Caco-2 (cell line): Measurements from ENCODE around the gene CAMTA2. TPM values are rescaled to one million over a fixed set of nuclear protein-coding genes. Genes with fewer than 3 reads are reported as not detected.

Experiments
- BruUV-seq: library from RNA; stranded (reverse); fragments of 400-500 nt; replicated peaks from 2 replicates; lab custom pipeline; 2021; lab: Mats Ljungman, UMichigan
- CTCF ChIA-PET: fragments of 300-600 bp; sonication (Branson Sonifier 250); formaldehyde crosslinking; loops from one replicate; lab custom pipeline; 2022; ENCODE audit warnings: antibody characterized with exemption; lab: Charles Lee
- POLR2A ChIA-PET: fragments of 300-600 bp; sonication (Branson Sonifier 250); formaldehyde crosslinking; loops from one replicate; lab custom pipeline; 2022; ENCODE audit warnings: antibody characterized with exemption; lab: Charles Lee
- DNase-seq, 2 experiments: peaks; one replicate each; pipeline versions ENCODE4 v3.0.0 to v3.0.0-alpha.2; 2020 to 2022
- H3K27me3 ChIP-seq: replicated peaks from 2 replicates; pipeline ENCODE4 v1.6.0; 2011; ENCODE audit warnings: low read length; ENCODE audit not compliant: control insufficient read depth, insufficient read depth
- H3K36me3 ChIP-seq: 2 replicates; pipeline ENCODE4 v1.5.1; 2011; ENCODE audit warnings: low read length; ENCODE audit not compliant: control insufficient read depth, insufficient read depth
- H3K4me1 ChIP-seq: fragments of 250-450 bp; sonication (Bioruptor Pico); 2 replicates; pipeline ENCODE4 v1.5.1; 2020; ENCODE audit warnings: mild to moderate bottlenecking
- H3K4me3 ChIP-seq: 2 replicates; pipeline ENCODE4 v1.5.1; 2011; ENCODE audit warnings: low read depth, mild to moderate bottlenecking, control low read depth, low read length
- H3K9me3 ChIP-seq: fragments of 250-450 bp; sonication (Bioruptor Pico); 2 replicates; pipeline ENCODE4 v1.5.1; 2020; ENCODE audit warnings: mild to moderate bottlenecking, moderate library complexity
- H3K27ac Mint-ChIP-seq: one replicate; pipeline ENCODE4 v1.8.0; 2022; ENCODE audit warnings: mixed read lengths; ENCODE audit not compliant: unreplicated experiment
- H3K27me3 Mint-ChIP-seq: one replicate; pipeline ENCODE4 v1.8.0; 2022; ENCODE audit warnings: mixed read lengths; ENCODE audit not compliant: insufficient read depth, unreplicated experiment
- H3K36me3 Mint-ChIP-seq: one replicate; pipeline ENCODE4 v1.8.0; 2022; ENCODE audit warnings: mild to moderate bottlenecking, mixed read lengths; ENCODE audit not compliant: insufficient read depth, unreplicated experiment
- H3K4me1 Mint-ChIP-seq: one replicate; pipeline ENCODE4 v1.8.0; 2022; ENCODE audit warnings: low read depth, mixed read lengths; ENCODE audit not compliant: unreplicated experiment
- H3K4me3 Mint-ChIP-seq: one replicate; pipeline ENCODE4 v1.8.0; 2022; ENCODE audit warnings: mild to moderate bottlenecking, moderate library complexity, mixed read lengths; ENCODE audit not compliant: unreplicated experiment
- H3K9me3 Mint-ChIP-seq: one replicate; pipeline ENCODE4 v1.8.0; 2022; ENCODE audit warnings: mixed read lengths; ENCODE audit not compliant: unreplicated experiment
- intact Hi-C: fragments of 100-400 bp; cut with micrococcal nuclease; formaldehyde crosslinking; loops from one replicate; pipeline ENCODE4 v1.10.0; 2022; ENCODE audit not compliant: unreplicated experiment
- microRNA-seq: library from miRNA; unstranded; fragments of <30 nt; microRNA quantifications from one replicate; pipeline ENCODE4 v1.2.0, GENCODE V29; 2022
- total RNA-seq: library from RNA; stranded (reverse); gene quantifications from 2 replicates; pipeline ENCODE4 v1.2.3, GENCODE V29; 2022
- TF ChIP-seq, protein P1 (sequence below), 2 experiments: fragments of 200-600 bp in 1 of 2; IDR thresholded peaks; 1 replicate in 1 of 2; 2 replicates in 1 of 2; pipeline versions ENCODE4 v1.5.1 to v1.8.0; 2011 to 2022; ENCODE audit warnings: antibody characterized with exemption in 1 of 2, control low read depth in 1 of 2, inconsistent platforms in 1 of 2, low read depth in 1 of 2, low read length in 1 of 2, mild to moderate bottlenecking in 1 of 2, moderate library complexity in 1 of 2; ENCODE audit not compliant: insufficient read depth in 1 of 2, severe bottlenecking in 1 of 2, unreplicated experiment in 1 of 2

Gene CAMTA2
- total RNA-seq, 1 experiment from 2014 or later, result 18.8 TPM

DNA sequence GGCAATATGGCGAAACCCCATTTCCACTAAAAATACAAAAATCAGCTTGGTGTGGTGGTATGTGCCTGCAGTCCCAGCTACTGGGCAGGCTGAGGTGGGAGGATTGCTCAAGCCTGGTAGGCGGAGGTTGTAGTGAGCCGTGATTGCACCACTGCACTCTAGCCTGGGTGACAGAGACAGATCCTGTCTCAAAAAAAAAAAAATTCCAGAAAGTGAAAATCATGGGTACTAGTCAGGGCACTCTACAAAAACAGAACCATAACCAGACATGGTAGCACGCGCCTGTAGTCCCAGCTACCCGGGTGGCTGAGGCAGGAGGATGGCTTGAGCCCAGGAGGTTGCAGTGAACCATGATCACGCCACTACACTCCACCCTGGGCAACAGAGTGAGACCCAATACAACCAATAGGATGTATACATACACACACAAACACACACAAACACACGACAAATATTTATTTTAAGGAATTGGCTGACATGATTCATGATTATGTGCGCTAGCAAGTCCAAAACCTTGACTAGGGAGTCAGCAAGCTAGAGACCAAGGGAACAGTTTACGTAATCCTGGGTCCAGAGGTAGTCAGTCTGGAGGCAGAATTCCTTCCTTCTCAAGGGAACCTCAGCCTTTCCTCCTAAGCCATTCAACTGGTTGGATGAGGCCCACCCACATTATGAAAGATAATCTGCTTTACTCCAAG is 67.0 kb downstream of the CAMTA2 start:
- peak in 1 of 2 experiments; percentile 25 for DNase-seq
- no peaks in the 10 kb centered on the region for H3K36me3 Mint-ChIP-seq
- H3K4me3 Mint-ChIP-seq, result no peak overlapping the region
- H3K4me1 Mint-ChIP-seq, result no peaks in the 10 kb centered on the region
- BruUV-seq, result no TSS peak
- ChIA-PET CTCF (no interaction called here), POLR2A (no interaction called here)
- TF ChIP-seq, protein P1, sequence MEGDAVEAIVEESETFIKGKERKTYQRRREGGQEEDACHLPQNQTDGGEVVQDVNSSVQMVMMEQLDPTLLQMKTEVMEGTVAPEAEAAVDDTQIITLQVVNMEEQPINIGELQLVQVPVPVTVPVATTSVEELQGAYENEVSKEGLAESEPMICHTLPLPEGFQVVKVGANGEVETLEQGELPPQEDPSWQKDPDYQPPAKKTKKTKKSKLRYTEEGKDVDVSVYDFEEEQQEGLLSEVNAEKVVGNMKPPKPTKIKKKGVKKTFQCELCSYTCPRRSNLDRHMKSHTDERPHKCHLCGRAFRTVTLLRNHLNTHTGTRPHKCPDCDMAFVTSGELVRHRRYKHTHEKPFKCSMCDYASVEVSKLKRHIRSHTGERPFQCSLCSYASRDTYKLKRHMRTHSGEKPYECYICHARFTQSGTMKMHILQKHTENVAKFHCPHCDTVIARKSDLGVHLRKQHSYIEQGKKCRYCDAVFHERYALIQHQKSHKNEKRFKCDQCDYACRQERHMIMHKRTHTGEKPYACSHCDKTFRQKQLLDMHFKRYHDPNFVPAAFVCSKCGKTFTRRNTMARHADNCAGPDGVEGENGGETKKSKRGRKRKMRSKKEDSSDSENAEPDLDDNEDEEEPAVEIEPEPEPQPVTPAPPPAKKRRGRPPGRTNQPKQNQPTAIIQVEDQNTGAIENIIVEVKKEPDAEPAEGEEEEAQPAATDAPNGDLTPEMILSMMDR (IDR thresholded peaks at IDR 0.05; ENCODE audit: insufficient read depth in 1 of 2, low read depth in 1 of 2, low read length in 1 of 2, severe bottlenecking in 1 of 2, unreplicated experiment in 1 of 2), result no peak
- Histone ChIP-seq H3K27me3 (no peaks in the 10 kb centered on the region), H3K36me3 (no peaks in the 10 kb centered on the region), H3K4me3 (no peak overlapping the region), H3K9me3 (no peaks in the 10 kb centered on the region), H3K4me1 (no peaks in the 10 kb centered on the region)
- intact Hi-C loops, result no loop called here
- no peak overlapping the region for H3K27ac Mint-ChIP-seq
- no peaks in the 10 kb centered on the region for H3K27me3 Mint-ChIP-seq
- H3K9me3 Mint-ChIP-seq, result no peaks in the 10 kb centered on the region

DNA sequence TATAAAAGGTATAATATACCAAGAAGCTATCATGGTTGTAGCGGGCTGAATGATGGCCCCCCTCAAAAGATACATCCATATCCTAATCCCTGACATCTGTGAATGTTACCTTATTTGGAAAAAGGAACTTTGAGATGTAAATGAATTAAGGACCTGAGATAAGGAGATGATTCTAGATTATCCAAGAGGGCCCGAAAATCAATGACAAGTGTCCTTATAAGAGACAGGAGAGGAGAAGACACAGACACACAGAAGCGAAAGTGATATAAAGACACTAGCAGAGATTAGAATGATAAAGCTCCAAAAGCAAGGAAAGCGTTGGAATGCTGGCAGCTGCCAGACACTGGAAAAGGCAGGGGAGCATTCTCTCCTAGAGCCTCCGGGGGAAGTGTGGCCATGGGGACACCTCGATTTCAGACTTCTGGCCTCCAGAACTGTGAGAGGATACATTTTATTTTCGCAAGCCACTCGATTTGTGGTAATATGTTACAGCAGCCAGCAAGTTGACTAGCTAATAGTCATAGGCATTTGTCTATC is 67.9 kb downstream of the CAMTA2 start:
- H3K4me1 ChIP-seq, result no peaks in the 10 kb centered on the region
- H3K36me3 ChIP-seq, result no peaks in the 10 kb centered on the region
- no peak for DNase-seq
- H3K4me3 Mint-ChIP-seq, result no peak overlapping the region
- no peaks in the 10 kb centered on the region for H3K36me3 Mint-ChIP-seq
- no peaks in the 10 kb centered on the region for H3K4me1 Mint-ChIP-seq
- no peak overlapping the region for H3K4me3 ChIP-seq
- no peaks in the 10 kb centered on the region for H3K9me3 ChIP-seq
- H3K27ac Mint-ChIP-seq, result no peak overlapping the region
- CTCF ChIA-PET, result no interaction called here
- TF ChIP-seq, protein P1 (IDR thresholded peaks at IDR 0.05; ENCODE audit: insufficient read depth in 1 of 2, low read depth in 1 of 2, low read length in 1 of 2, severe bottlenecking in 1 of 2, unreplicated experiment in 1 of 2), result no peak
- H3K27me3 Mint-ChIP-seq, result no peaks in the 10 kb centered on the region
- H3K27me3 ChIP-seq, result no peaks in the 10 kb centered on the region
- POLR2A ChIA-PET, result no interaction called here
- no TSS peak for BruUV-seq
- intact Hi-C loops, result no loop called here
- H3K9me3 Mint-ChIP-seq, result no peaks in the 10 kb centered on the region

Small RNAs within 50 kb of the gene (microRNA-seq; reads per million reads assigned to microRNA genes)
- gene MIR6864 (not detected), gene MIR6865 (not detected)

Other genes with a start within 250 kb of the CAMTA2 start
- 2.2 and 3.5 TPM in 2 replicates for gene ZMYND15, start 247.8 kb downstream of the CAMTA2 start, total RNA-seq
- gene CXCL16, start 247.7 kb downstream of the CAMTA2 start, total RNA-seq, result 44.8 and 55.3 TPM in 2 replicates
- 9.9 and 12.1 TPM in 2 replicates for gene TM4SF5, start 215.8 kb downstream of the CAMTA2 start, total RNA-seq
- gene VMO1, start 201.3 kb downstream of the CAMTA2 start, total RNA-seq, result 0.54 TPM in 1 of 2 replicates, not detected in the other
- 11.8 and 15.6 TPM in 2 replicates for gene GLTPD2, start 198.7 kb downstream of the CAMTA2 start, total RNA-seq
- 133 and 136 TPM in 2 replicates for gene PSMB6, start 191.5 kb downstream of the CAMTA2 start, total RNA-seq
- gene PLD2, start 180.5 kb downstream of the CAMTA2 start, total RNA-seq, result 46.5 and 47.2 TPM in 2 replicates
- gene MINK1, start 154.3 kb downstream of the CAMTA2 start, total RNA-seq, result 47.7 and 49.4 TPM in 2 replicates
- gene C17orf107, start 88.1 kb downstream of the CAMTA2 start, total RNA-seq, result 0.86 and 1.0 TPM in 2 replicates
- not detected in 2 replicates for gene CHRNE, start 84.6 kb downstream of the CAMTA2 start, total RNA-seq
- gene GP1BA, start 55.4 kb downstream of the CAMTA2 start, total RNA-seq, result not detected in 2 replicates
- 36.5 and 40.1 TPM in 2 replicates for gene SLC25A11, start 47.6 kb downstream of the CAMTA2 start, total RNA-seq
- 55.1 and 60.9 TPM in 2 replicates for gene RNF167, start 47.4 kb downstream of the CAMTA2 start, total RNA-seq
- 367 and 416 TPM in 2 replicates for gene PFN1, start 39.1 kb downstream of the CAMTA2 start, total RNA-seq
- gene ENO3, start 36.6 kb downstream of the CAMTA2 start, total RNA-seq, result 8.1 and 10.6 TPM in 2 replicates
- 20.5 and 23.1 TPM in 2 replicates for gene SPAG7, start 19.9 kb downstream of the CAMTA2 start, total RNA-seq
- gene INCA1, start 9.8 kb upstream of the CAMTA2 start, total RNA-seq, result 0.64 and 1.4 TPM in 2 replicates
- 87.5 and 92.0 TPM in 2 replicates for gene KIF1C, start 10.3 kb upstream of the CAMTA2 start, total RNA-seq
- not detected in 2 replicates for gene SLC52A1, start 47.8 kb upstream of the CAMTA2 start, total RNA-seq
- 3.6 and 3.7 TPM in 2 replicates for gene ZFP3, start 90.8 kb upstream of the CAMTA2 start, total RNA-seq
- 7.5 and 9.1 TPM in 2 replicates for gene ZNF232, start 124.2 kb upstream of the CAMTA2 start, total RNA-seq
- 0.16 and 0.21 TPM in 2 replicates for gene USP6, start 128.4 kb upstream of the CAMTA2 start, total RNA-seq
- gene ZNF594, start 204.2 kb upstream of the CAMTA2 start, total RNA-seq, result 6.2 and 7.5 TPM in 2 replicates
- not detected in 2 replicates for gene SCIMP, start 247.2 kb upstream of the CAMTA2 start, total RNA-seq